GM18526 (cell line): ENCODE data around the gene THOC6.

Experiments used
- POLR2A ChIP-seq: IDR thresholded peaks from 3 replicates; pipeline ENCODE4 v1.6.1; 2011; ENCODE audit not compliant: insufficient read length; ENCODE audit errors: extremely low read depth

The THOC6 gene

GRCh38 chr16:2985893-2986355, 37.9 kb upstream of the THOC6 start:
- no peak for TF ChIP-seq POLR2A

GRCh38 chr16:2986623-2987188, 37.1 kb upstream of the THOC6 start:
- TF ChIP-seq POLR2A, result no peak

GRCh38 chr16:2987286-2987685, 36.5 kb upstream of the THOC6 start:
- TF ChIP-seq POLR2A, result no peak

- no peak for TF ChIP-seq POLR2A
These were observed 36.0 kb upstream of the THOC6 start for GRCh38 chr16:2987833-2988232.

GRCh38 chr16:2988590-2989099, 35.2 kb upstream of the THOC6 start:
- TF ChIP-seq POLR2A, result no peak

GRCh38 chr16:2990891-2991290, 32.9 kb upstream of the THOC6 start:
- no peak for TF ChIP-seq POLR2A

GRCh38 chr16:2991566-2992261, 32.1 kb upstream of the THOC6 start:
- TF ChIP-seq POLR2A, result no peak

- no peak for TF ChIP-seq POLR2A
These were observed 31.3 kb upstream of the THOC6 start for GRCh38 chr16:2992383-2993081.

GRCh38 chr16:2996298-2996697, 27.5 kb upstream of the THOC6 start:
- no peak for TF ChIP-seq POLR2A

GRCh38 chr16:2999929-3000328, 23.9 kb upstream of the THOC6 start:
- TF ChIP-seq POLR2A, result no peak

GRCh38 chr16:3000540-3000939, 23.3 kb upstream of the THOC6 start:
- no peak for TF ChIP-seq POLR2A

GRCh38 chr16:3001316-3001715, 22.5 kb upstream of the THOC6 start:
- no peak for TF ChIP-seq POLR2A

- no peak for TF ChIP-seq POLR2A
These were observed 20.1 kb upstream of the THOC6 start for GRCh38 chr16:3003582-3004270.

GRCh38 chr16:3004319-3004718, 19.5 kb upstream of the THOC6 start:
- no peak for TF ChIP-seq POLR2A

- TF ChIP-seq POLR2A, result peak; percentile 15
These were observed 19.0 kb upstream of the THOC6 start for GRCh38 chr16:3004781-3005284.
